Ovary (tissue), 9 donors: ENCODE measurements around the gene TEP1. TPM values are rescaled to one million over a fixed set of nuclear protein-coding genes. Genes with fewer than 3 reads are reported as not detected.

Experiments
- DNase-seq, 5 donors: peaks; one replicate each; pipeline ENCODE4 v3.0.0-alpha.2; 2019 to 2020
- H3K27ac ChIP-seq, 2 donors: fragments of 200-600 bp; one replicate each; pipeline versions ENCODE4 v1.5.1 to v1.8.0; 2019 to 2022
- H3K27me3 ChIP-seq: fragments of 200-600 bp; one replicate; pipeline ENCODE4 v1.8.0; 2022
- H3K36me3 ChIP-seq: fragments of 200-600 bp; sonication (generic); one replicate; pipeline ENCODE4 v1.5.1; 2019
- H3K4me1 ChIP-seq: one replicate; pipeline ENCODE4 v1.8.1; 2013; ENCODE audit warnings: mild to moderate bottlenecking, moderate library complexity; ENCODE audit not compliant: insufficient read depth
- H3K4me3 ChIP-seq: fragments of 200-600 bp; sonication (generic); one replicate; pipeline ENCODE4 v1.5.1; 2017
- H3K9me3 ChIP-seq, 2 donors: fragments of 200-600 bp in 1 of 2; sonication (generic) in 1 of 2; one replicate each; pipeline versions ENCODE4 v1.5.1 to v1.8.1; 2013 to 2019; ENCODE audit warnings: mild to moderate bottlenecking in 1 of 2, moderate library complexity in 1 of 2
- EP300 ChIP-seq: sonication (generic); formaldehyde crosslinking; IDR thresholded peaks from one replicate; pipeline ENCODE4 v1.6.1; 2017; ENCODE audit warnings: antibody characterized with exemption
- POLR2A ChIP-seq: fragments of 450-650 bp; IDR thresholded peaks from one replicate; pipeline ENCODE4 v1.6.1; 2017; ENCODE audit warnings: antibody characterized with exemption, mild to moderate bottlenecking, moderate library complexity
- WGBS, 3 donors: extraction: QIAGEN DNeasy Blood & Tissue Kit in 1 of 3; methylation state at CpG; one replicate each; pipeline versions ENCODE4 v1.1.5 to v1.1.7; 2013 to 2017; 5-methylcytosine and 5-hydroxymethylcytosine counted together
- intact Hi-C, 4 donors: fragments of 100-400 bp; cut with DNase I; formaldehyde crosslinking; loops; one replicate each; pipeline versions ENCODE4 v1.11.0 to v1.15.1; 2022 to 2023
- polyA plus RNA-seq, 2 donors: library from polyadenylated mRNA; stranded (reverse); fragments of 200-250 nt in 1 of 2; fragments of 350-450 nt in 1 of 2; fragmentation: Illumina TruSeq in 1 of 2; extraction: RNeasy Lipid Tissue Mini Kit (QIAGEN cat#74804) in 1 of 2; gene quantifications; one replicate each; pipeline ENCODE4 v1.2.3, GENCODE V29; 2013 to 2014
- total RNA-seq, 7 donors: library from RNA; depleted of rRNA in 2 of 7; stranded (reverse); fragments of >200 nt in 2 of 7; fragmentation: NEBNext Ultra II Directional in 3 of 7; extraction: Animal tissue kit (Norgen Biotek cat#: 25700) in 3 of 7; gene quantifications; one replicate each; pipeline versions ENCODE4 v1.1.0 to v1.2.4, GENCODE V29; 2016 to 2023
- TF ChIP-seq, protein P1 (sequence below), 3 donors: fragments of 450-650 bp in 2 of 3; fragments of 200-600 bp in 1 of 3; IDR thresholded peaks; one replicate each; pipeline versions ENCODE4 v1.5.1 to v1.8.0; 2016 to 2022; ENCODE audit warnings: antibody characterized with exemption in 3 of 3, mild to moderate bottlenecking in 1 of 3
- donor health status: DM: no; HTN: no; CAD: no; lungs with moderate emphysema.
- donor health status: DM: no; HTN: no; CAD: no.
- donor health status: Bipolar disorder and iron deficiency.
- donor health status: DM: yes; HTN: yes; CAD: no.
- donor health status: DM: no; HTN: no; CAD: no.
- donor health status: DM: yes; HTN: yes; CAD: no.

The TEP1 gene
- total and polyA plus RNA-seq, 9 donors, result 8.2 to 29.1 (median 18.2) TPM

DNA sequence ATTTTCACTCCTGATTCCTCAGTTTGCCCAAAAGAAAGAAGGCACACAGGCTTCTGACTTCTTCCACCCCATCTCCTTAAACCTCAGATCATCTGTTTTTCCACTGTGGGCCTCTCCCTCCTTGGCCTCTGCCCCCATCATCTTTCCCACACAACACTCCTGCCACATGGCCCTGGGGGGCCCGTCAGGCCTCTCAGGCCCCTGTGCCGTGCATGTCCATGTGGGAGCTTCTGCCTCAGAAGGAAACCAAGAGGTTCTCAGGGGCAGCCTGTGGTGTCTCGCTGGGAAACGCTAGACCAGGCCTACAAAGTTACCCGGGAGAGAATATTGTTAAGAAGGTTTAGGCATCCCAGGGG lies 14.7 kb upstream of the TEP1 start:
- Histone ChIP-seq H3K27ac (no peak overlapping the region), H3K36me3 (no peaks in the 10 kb centered on the region), H3K9me3 (no peaks in the 10 kb centered on the region), H3K4me3 (no peak overlapping the region), H3K4me1 (peaks cover 3% of the 10 kb centered on the region), H3K27me3 (no peaks in the 10 kb centered on the region)
- intact Hi-C loops, result no loop called here
- no peak for DNase-seq
- no peak for TF ChIP-seq POLR2A
- 43 to 59% (median 47%) methylated on average over 5 of the region's 5 CpGs for WGBS, 3 donors

DNA sequence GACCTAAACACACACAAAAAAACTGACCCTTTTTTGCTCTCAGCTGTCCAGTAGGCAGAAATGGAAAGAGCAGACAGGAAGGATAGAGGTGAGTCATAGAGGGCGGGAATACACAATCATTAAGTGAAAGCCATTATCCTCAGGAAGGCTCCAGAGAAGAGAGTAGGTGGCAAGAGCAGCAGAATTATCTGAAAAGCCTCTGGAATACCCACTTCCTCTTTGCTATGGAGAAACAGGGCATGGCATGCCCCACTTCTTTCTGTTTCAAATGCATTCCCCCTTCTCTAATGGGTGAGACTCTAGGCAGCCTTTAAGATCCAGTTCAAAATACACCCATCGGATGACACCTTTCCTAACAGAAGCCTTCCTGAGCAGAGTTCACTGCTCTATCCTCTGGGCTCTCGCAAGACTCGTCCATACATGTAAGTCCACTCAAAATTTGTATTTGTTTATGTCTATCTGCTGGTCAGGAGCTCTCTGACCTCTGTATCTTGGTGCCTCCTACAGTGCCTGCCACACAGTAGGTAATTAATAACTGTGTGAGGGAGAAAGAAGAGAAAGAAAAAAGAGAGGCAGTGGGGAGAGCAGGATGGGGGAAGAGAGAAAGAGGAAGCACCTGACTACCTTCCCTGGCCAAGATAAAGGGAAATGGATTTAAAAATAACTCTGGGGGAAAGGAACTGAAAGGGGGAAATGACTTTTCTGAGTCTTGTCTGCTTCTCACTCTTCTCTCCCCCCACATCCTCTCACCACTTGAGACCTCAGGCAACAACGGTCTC lies 14.1 kb upstream of the TEP1 start:
- intact Hi-C loops, result no loop called here
- Histone ChIP-seq H3K4me3 (no peak overlapping the region), H3K27me3 (no peaks in the 10 kb centered on the region), H3K36me3 (no peaks in the 10 kb centered on the region), H3K9me3 (no peaks in the 10 kb centered on the region), H3K27ac (no peak overlapping the region), H3K4me1 (peaks cover 3% of the 10 kb centered on the region)
- TF ChIP-seq EP300, result no peak
- no peak for TF ChIP-seq POLR2A
- TF ChIP-seq, protein P1, sequence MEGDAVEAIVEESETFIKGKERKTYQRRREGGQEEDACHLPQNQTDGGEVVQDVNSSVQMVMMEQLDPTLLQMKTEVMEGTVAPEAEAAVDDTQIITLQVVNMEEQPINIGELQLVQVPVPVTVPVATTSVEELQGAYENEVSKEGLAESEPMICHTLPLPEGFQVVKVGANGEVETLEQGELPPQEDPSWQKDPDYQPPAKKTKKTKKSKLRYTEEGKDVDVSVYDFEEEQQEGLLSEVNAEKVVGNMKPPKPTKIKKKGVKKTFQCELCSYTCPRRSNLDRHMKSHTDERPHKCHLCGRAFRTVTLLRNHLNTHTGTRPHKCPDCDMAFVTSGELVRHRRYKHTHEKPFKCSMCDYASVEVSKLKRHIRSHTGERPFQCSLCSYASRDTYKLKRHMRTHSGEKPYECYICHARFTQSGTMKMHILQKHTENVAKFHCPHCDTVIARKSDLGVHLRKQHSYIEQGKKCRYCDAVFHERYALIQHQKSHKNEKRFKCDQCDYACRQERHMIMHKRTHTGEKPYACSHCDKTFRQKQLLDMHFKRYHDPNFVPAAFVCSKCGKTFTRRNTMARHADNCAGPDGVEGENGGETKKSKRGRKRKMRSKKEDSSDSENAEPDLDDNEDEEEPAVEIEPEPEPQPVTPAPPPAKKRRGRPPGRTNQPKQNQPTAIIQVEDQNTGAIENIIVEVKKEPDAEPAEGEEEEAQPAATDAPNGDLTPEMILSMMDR (IDR thresholded peaks at IDR 0.05), result no peak
- no peak for DNase-seq
- WGBS, 3 donors, result 74 to 82% (median 82%) methylated on average over 5 of the region's 5 CpGs

DNA sequence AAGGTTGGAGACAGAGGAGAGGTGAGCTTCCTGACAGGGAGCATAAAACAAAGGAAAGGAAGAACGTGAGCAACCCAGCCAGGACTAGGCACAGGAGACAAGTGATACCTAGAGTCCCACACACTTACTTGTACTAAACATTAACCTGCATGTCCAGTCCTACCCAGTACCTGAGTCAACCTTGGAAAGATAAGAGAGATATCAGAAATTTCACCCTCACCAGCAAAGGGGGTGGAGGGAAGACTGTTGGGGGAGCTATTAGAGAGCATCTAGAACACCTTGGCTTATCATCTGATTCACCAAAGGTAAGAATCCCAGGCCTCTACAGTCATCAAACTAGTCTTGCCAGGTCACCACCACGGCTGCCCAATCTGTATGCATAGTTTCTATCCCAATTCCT lies 11.6 kb upstream of the TEP1 start:
- 27 to 40% (median 35%) methylated on average over 2 of the region's 2 CpGs for WGBS, 3 donors
- Histone ChIP-seq H3K4me1 (peaks cover under 1% of the 10 kb centered on the region), H3K27me3 (no peaks in the 10 kb centered on the region), H3K36me3 (no peaks in the 10 kb centered on the region), H3K9me3 (no peaks in the 10 kb centered on the region), H3K4me3 (no peak overlapping the region), H3K27ac (no peak overlapping the region)
- no peak for DNase-seq
- no peak for TF ChIP-seq EP300
- TF ChIP-seq, protein P1 (IDR thresholded peaks at IDR 0.05), result no peak
- no peak for TF ChIP-seq POLR2A
- intact Hi-C loops, result no loop called here

DNA sequence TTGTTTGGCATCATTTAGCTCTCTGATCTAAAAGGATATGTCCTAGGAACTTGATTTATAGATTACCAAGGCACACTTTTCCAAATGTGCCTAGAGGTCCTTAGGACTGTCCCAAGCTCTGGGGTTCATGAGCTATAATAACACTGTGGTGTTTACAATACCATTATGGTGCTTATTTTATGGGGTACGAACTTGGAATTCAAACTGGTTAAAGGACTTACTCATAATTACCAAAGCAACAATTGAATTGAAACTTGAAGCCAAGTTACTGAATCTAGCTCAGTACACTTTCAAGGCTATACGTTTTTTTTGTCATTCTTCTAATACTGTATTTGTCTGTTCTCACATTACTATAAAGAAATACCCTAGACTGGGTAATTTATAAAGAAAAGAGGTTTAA lies 9.6 kb upstream of the TEP1 start:
- H3K4me3 ChIP-seq, result no peak overlapping the region
- no peaks in the 10 kb centered on the region for H3K36me3 ChIP-seq
- no peak for DNase-seq
- intact Hi-C loops, result no loop called here
- no peaks in the 10 kb centered on the region for H3K4me1 ChIP-seq
- 31 to 60% (median 45%) methylated on average over 2 of the region's 2 CpGs for WGBS, 3 donors
- H3K27ac ChIP-seq, result no peak overlapping the region
- no peak for TF ChIP-seq POLR2A
- no peak for TF ChIP-seq EP300
- TF ChIP-seq, protein P1 (IDR thresholded peaks at IDR 0.05), result no peak
- no peaks in the 10 kb centered on the region for H3K9me3 ChIP-seq
- no peaks in the 10 kb centered on the region for H3K27me3 ChIP-seq

DNA sequence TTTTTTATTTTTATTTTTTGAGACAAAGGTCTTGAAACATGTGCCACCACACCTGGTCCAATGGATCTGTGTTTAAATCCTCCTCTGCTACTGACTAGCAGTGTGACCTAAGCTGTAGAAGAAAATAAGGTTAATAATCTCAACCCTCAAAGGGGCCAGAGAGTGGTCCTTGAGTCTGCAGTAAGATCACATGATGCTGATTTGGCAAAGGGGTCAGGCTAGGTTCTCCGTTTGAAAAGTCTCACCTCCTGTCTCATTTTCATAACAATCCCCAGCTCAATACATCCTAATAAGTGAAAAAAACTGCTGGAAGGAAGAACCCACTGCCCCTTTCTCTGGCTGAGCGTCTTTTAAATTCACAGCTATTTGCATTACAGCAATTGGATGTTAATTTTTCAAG lies 8.0 kb upstream of the TEP1 start:
- H3K9me3 ChIP-seq, result no peaks in the 10 kb centered on the region
- DNase-seq, result no peak
- H3K4me1 ChIP-seq, result no peaks in the 10 kb centered on the region
- no peak overlapping the region for H3K4me3 ChIP-seq
- no peak overlapping the region for H3K27ac ChIP-seq
- H3K27me3 ChIP-seq, result no peaks in the 10 kb centered on the region
- no peaks in the 10 kb centered on the region for H3K36me3 ChIP-seq
- 16 to 33% (median 27%) methylated on average over 2 of the region's 2 CpGs for WGBS, 3 donors
- TF ChIP-seq, protein P1 (IDR thresholded peaks at IDR 0.05), result no peak
- intact Hi-C loops, result no loop called here
